ENCODE data around the gene SOX2.
"Not testable (repeated sequence)": the region's sequence is repeated elsewhere in the genome, so short reads cannot be mapped to it uniquely, and the experiment has no call there.

SOX2 gene

GRCh38 chr3:181761906-181762305 lies 50.2 kb downstream of the SOX2 start:
- Histone ChIP-seq H3K9me3 (ENCODE audit: insufficient read depth, low read length) (no peaks in the 10 kb centered on the region), H3K27me3 (ENCODE audit: low read length) (no peaks in the 10 kb centered on the region), H3K27ac (ENCODE audit: low read depth, low read length) (no peak overlapping the region), H3K36me3 (ENCODE audit: low read length) (no peaks in the 10 kb centered on the region), H3K4me3 (ENCODE audit: insufficient read depth, low read length, poor library complexity, severe bottlenecking) (no peak overlapping the region), H3K9ac (ENCODE audit: low read length) (no peak overlapping the region), H4K20me1 (ENCODE audit: low read depth, low read length) (no peaks in the 10 kb centered on the region), H3K79me2 (ENCODE audit: insufficient read depth, low read length) (no peaks in the 10 kb centered on the region), H3F3A (ENCODE audit: insufficient read depth) (no peaks in the 10 kb centered on the region), H2AFZ (ENCODE audit: low read depth, low read length, severe bottlenecking) (no peak overlapping the region), H3K9me2 (replicated peaks; ENCODE audit: insufficient read depth, low read length) (no peaks in the 10 kb centered on the region), H3K4me2 (ENCODE audit: low read depth, low read length, poor library complexity, severe bottlenecking) (no peak overlapping the region)
- no peak for TF ChIP-seq EZH2phosphoT487 (conservative IDR thresholded peaks at IDR 0.05; ENCODE audit: low read length)
- TF ChIP-seq CTCF (IDR thresholded peaks at IDR 0.05; ENCODE audit: insufficient read depth, low read length, poor library complexity, severe bottlenecking), result no peak

GRCh38 chr3:181764033-181764432 lies 52.3 kb downstream of the SOX2 start:
- H3K36me3 ChIP-seq (ENCODE audit: low read length); H3K9ac ChIP-seq (ENCODE audit: low read length); H4K20me1 ChIP-seq (ENCODE audit: low read depth, low read length); H3K4me3 ChIP-seq (ENCODE audit: insufficient read depth, low read length, poor library complexity, severe bottlenecking); H3K4me2 ChIP-seq (ENCODE audit: low read depth, low read length, poor library complexity, severe bottlenecking); H3K79me2 ChIP-seq (ENCODE audit: insufficient read depth, low read length); H2AFZ ChIP-seq (ENCODE audit: low read depth, low read length, severe bottlenecking); H3K9me2 ChIP-seq (replicated peaks; ENCODE audit: insufficient read depth, low read length); H3F3A ChIP-seq (ENCODE audit: insufficient read depth); H3K9me3 ChIP-seq (ENCODE audit: insufficient read depth, low read length); H3K27ac ChIP-seq (ENCODE audit: low read depth, low read length); H3K27me3 ChIP-seq (ENCODE audit: low read length): not testable (repeated sequence)

All from SU-DHL-6 (cell line).